H9 (cell line): ENCODE data around the gene SLC51B. TPM values are rescaled to one million over a fixed set of nuclear protein-coding genes. Genes with fewer than 3 reads are reported as not detected.
"Not testable (repeated sequence)": the region's sequence is repeated elsewhere in the genome, so short reads cannot be mapped to it uniquely, and the experiment has no call there.

ENCODE experiments used
- DNase-seq: peaks from one replicate; pipeline ENCODE4 v3.0.0-alpha.2; 2017
- H2AFZ ChIP-seq: one replicate; pipeline ENCODE4 v1.6.1; 2013; ENCODE audit warnings: mild to moderate bottlenecking, low read length, control low read depth, moderate library complexity
- H2AK5ac ChIP-seq: 2 replicates; pipeline ENCODE4 v1.6.1; 2013; ENCODE audit warnings: low read length, control low read depth, mixed read lengths; ENCODE audit not compliant: insufficient read length
- H2BK120ac ChIP-seq: one replicate; pipeline ENCODE4 v1.6.1; 2013; ENCODE audit warnings: low read depth, mild to moderate bottlenecking, low read length, control low read depth, inconsistent platforms; ENCODE audit not compliant: poor library complexity, severe bottlenecking
- H2BK12ac ChIP-seq: 2 replicates; pipeline ENCODE4 v1.6.1; 2013; ENCODE audit warnings: low read length, control low read depth, mixed read lengths, low read depth; ENCODE audit not compliant: insufficient read length
- H2BK15ac ChIP-seq: 2 replicates; pipeline ENCODE4 v1.6.1; 2013; ENCODE audit warnings: low read depth, low read length, control low read depth
- H2BK20ac ChIP-seq: one replicate; pipeline ENCODE4 v1.6.1; 2013; ENCODE audit warnings: low read depth, mild to moderate bottlenecking, low read length, control low read depth, inconsistent platforms; ENCODE audit not compliant: poor library complexity, severe bottlenecking
- H2BK5ac ChIP-seq: 2 replicates; pipeline ENCODE4 v1.6.1; 2013; ENCODE audit warnings: low read length, control low read depth, mixed read lengths; ENCODE audit not compliant: insufficient read length
- H3K14ac ChIP-seq: 2 replicates; pipeline ENCODE4 v1.6.1; 2013; ENCODE audit warnings: low read length, control low read depth; ENCODE audit not compliant: insufficient read depth
- H3K18ac ChIP-seq: 2 replicates; pipeline ENCODE4 v1.6.1; 2013; ENCODE audit warnings: low read depth, mild to moderate bottlenecking, mixed read lengths, low read length, control low read depth; ENCODE audit not compliant: insufficient read length
- H3K23ac ChIP-seq: 2 replicates; pipeline ENCODE4 v1.6.1; 2013; ENCODE audit warnings: low read length, control low read depth, mixed read lengths, low read depth; ENCODE audit not compliant: insufficient read length
- H3K23me2 ChIP-seq: 2 replicates; pipeline ENCODE4 v1.6.1; 2013; ENCODE audit warnings: low read depth, mild to moderate bottlenecking, mixed read lengths, low read length, control low read depth; ENCODE audit not compliant: insufficient read length, poor library complexity, severe bottlenecking
- H3K27ac ChIP-seq: 2 replicates; pipeline ENCODE4 v1.5.1; 2013; ENCODE audit warnings: low read length, control low read depth, mixed read lengths, low read depth; ENCODE audit not compliant: insufficient read length
- H3K27me3 ChIP-seq: 2 replicates; pipeline ENCODE4 v1.6.1; 2013; ENCODE audit warnings: low read length, control low read depth, inconsistent platforms; ENCODE audit not compliant: insufficient read depth
- H3K4ac ChIP-seq: 2 replicates; pipeline ENCODE4 v1.6.1; 2013; ENCODE audit warnings: low read depth, mild to moderate bottlenecking, control low read depth, inconsistent platforms, low read length, moderate library complexity
- H3K4me1 ChIP-seq: 2 replicates; pipeline ENCODE4 v1.6.1; 2013; ENCODE audit warnings: low read length, control low read depth, inconsistent platforms; ENCODE audit not compliant: insufficient read depth
- H3K4me2 ChIP-seq: 2 replicates; pipeline ENCODE4 v1.6.1; 2013; ENCODE audit warnings: low read length, control low read depth, mixed read lengths; ENCODE audit not compliant: insufficient read length, insufficient read depth
- H3K56ac ChIP-seq: 2 replicates; pipeline ENCODE4 v1.6.1; 2013; ENCODE audit warnings: low read depth, mild to moderate bottlenecking, mixed read lengths, low read length, control low read depth; ENCODE audit not compliant: insufficient read length
- H3K79me1 ChIP-seq: 2 replicates; pipeline ENCODE4 v1.6.1; 2013; ENCODE audit warnings: low read depth, mild to moderate bottlenecking, moderate library complexity, low read length, control low read depth, inconsistent platforms; ENCODE audit not compliant: insufficient read depth, poor library complexity, severe bottlenecking
- H3K79me2 ChIP-seq: 2 replicates; pipeline ENCODE4 v1.6.1; 2013; ENCODE audit warnings: low read length, control low read depth, inconsistent platforms; ENCODE audit not compliant: insufficient read depth
- H3K9ac ChIP-seq: 2 replicates; pipeline ENCODE4 v1.6.1; 2013; ENCODE audit warnings: low read length, control low read depth, mixed read lengths; ENCODE audit not compliant: insufficient read length; ENCODE audit errors: extremely low read depth
- H3K9me3 ChIP-seq: one replicate; pipeline ENCODE4 v1.6.1; 2013; ENCODE audit warnings: low read depth, low read length, inconsistent platforms; ENCODE audit not compliant: control insufficient read depth
- H3T11ph ChIP-seq: one replicate; pipeline ENCODE4 v1.6.1; 2013; ENCODE audit warnings: mild to moderate bottlenecking, low read length, control low read depth, inconsistent platforms
- H4K20me1 ChIP-seq: one replicate; pipeline ENCODE4 v1.6.1; 2013; ENCODE audit not compliant: control insufficient read depth, insufficient read length, insufficient read depth
- H4K5ac ChIP-seq: 2 replicates; pipeline ENCODE4 v1.6.1; 2013; ENCODE audit warnings: low read depth, mild to moderate bottlenecking, mixed read lengths, low read length, control low read depth; ENCODE audit not compliant: insufficient read length
- H4K8ac ChIP-seq: replicated peaks from 2 replicates; pipeline ENCODE4 v1.6.1; 2013; ENCODE audit warnings: low read length, control low read depth, mixed read lengths, low read depth; ENCODE audit not compliant: insufficient read length
- H4K91ac ChIP-seq: 2 replicates; pipeline ENCODE4 v1.6.1; 2013; ENCODE audit warnings: low read depth, mild to moderate bottlenecking, moderate library complexity, mixed read lengths, low read length, control low read depth; ENCODE audit not compliant: insufficient read length
- H3K27ac Mint-ChIP-seq, 3 experiments: 2 replicates in 2 of 3; 3 replicates in 1 of 3; pipeline ENCODE4 v1.8.0; 2020 to 2021; ENCODE audit warnings: mixed read lengths in 3 of 3, mild to moderate bottlenecking in 1 of 3, moderate library complexity in 1 of 3
- H3K27me3 Mint-ChIP-seq: 2 replicates; pipeline ENCODE4 v1.8.0; 2021; ENCODE audit warnings: low read depth, mild to moderate bottlenecking, moderate library complexity, mixed read lengths
- H3K36me3 Mint-ChIP-seq, 3 experiments: 2 replicates in 2 of 3; 3 replicates in 1 of 3; pipeline ENCODE4 v1.8.0; 2020 to 2021; ENCODE audit warnings: low read depth in 3 of 3, mixed read lengths in 3 of 3; ENCODE audit not compliant: insufficient read depth in 1 of 3
- H3K4me1 Mint-ChIP-seq, 2 experiments: 2 replicates each; pipeline ENCODE4 v1.8.0; 2020; ENCODE audit warnings: mixed read lengths in 2 of 2
- H3K4me3 Mint-ChIP-seq, 2 experiments: 2 replicates in 1 of 2; 3 replicates in 1 of 2; pipeline ENCODE4 v1.8.0; 2020 to 2021; ENCODE audit warnings: mild to moderate bottlenecking in 2 of 2, mixed read lengths in 2 of 2, moderate library complexity in 1 of 2
- H3K9me3 Mint-ChIP-seq, 2 experiments: 2 replicates in 1 of 2; 3 replicates in 1 of 2; pipeline ENCODE4 v1.8.0; 2020; ENCODE audit warnings: mild to moderate bottlenecking in 2 of 2, mixed read lengths in 2 of 2, moderate library complexity in 1 of 2
- WGBS: extraction: QIAGEN DNeasy Blood & Tissue Kit; methylation state at CpG from one replicate; pipeline ENCODE4 v1.1.7; 2013; ENCODE audit warnings: missing lambda C conversion rate, low lambda C conversion rate, mixed read lengths; ENCODE audit not compliant: insufficient read length; ENCODE audit errors: extremely low coverage; 5-methylcytosine and 5-hydroxymethylcytosine counted together
- total RNA-seq: library from RNA; stranded (reverse); gene quantifications from 2 replicates; pipeline ENCODE4 v1.2.1, GENCODE V29; 2021

Gene SLC51B
- total RNA-seq, 1 experiment from 2014 or later: not detected

DNA sequence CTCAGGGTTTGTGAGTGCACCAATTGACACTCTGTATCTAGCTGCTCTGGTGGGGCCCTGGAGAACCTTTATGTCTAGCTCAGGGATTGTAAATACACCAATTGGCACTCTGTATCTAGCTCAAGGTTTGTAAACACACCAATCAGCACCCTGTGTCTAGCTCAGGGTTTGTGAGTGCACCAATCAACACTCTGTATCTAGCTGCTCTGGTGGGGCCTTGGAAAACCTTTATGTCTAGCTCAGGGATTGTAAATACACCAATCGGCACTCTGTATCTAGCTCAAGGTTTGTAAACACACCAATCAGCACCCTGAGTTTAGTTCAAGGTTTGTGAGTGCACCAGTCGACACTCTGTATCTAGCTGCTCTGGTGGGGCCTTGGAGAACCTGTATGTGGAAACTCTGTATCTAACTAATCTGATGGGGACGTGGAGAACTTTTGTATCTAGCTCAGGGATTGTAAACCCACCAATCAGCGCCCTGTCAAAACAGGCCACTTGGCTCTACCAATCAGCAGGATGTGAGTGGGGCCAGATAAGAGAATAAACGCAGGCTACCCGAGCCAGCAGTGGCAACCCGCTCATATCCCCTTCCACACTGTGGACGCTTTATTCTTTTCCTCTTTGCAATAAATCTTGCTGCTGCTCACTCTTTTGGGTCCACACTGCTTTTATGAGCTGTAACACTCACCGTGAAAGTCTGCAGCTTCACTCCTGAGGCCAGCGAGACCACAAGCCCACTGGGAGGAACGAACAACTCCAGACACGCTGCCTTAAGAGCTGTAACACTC, 30.6 kb downstream of the SLC51B start:
- not testable (repeated sequence) for H2BK120ac ChIP-seq, H3K9ac ChIP-seq, H4K91ac ChIP-seq, H3K79me2 ChIP-seq, H3K4me3 Mint-ChIP-seq, H3T11ph ChIP-seq, H2BK5ac ChIP-seq, H4K5ac ChIP-seq, H3K14ac ChIP-seq, H3K9me3 Mint-ChIP-seq, H2BK20ac ChIP-seq, H3K79me1 ChIP-seq, H3K4me2 ChIP-seq, H2BK12ac ChIP-seq, H2AK5ac ChIP-seq, H4K8ac ChIP-seq, H3K27me3 ChIP-seq, DNase-seq, H2AFZ ChIP-seq, H3K23me2 ChIP-seq, H3K56ac ChIP-seq, H3K36me3 Mint-ChIP-seq, H3K27ac ChIP-seq, H3K4ac ChIP-seq, H2BK15ac ChIP-seq, H4K20me1 ChIP-seq, H3K9me3 ChIP-seq, H3K4me1 ChIP-seq, H3K18ac ChIP-seq, H3K23ac ChIP-seq
- Mint-ChIP-seq H3K27me3 (peaks cover 18% of the 10 kb centered on the region), H3K27ac (peak overlapping the region in 1 of 3 experiments; percentile 34; a peak in 1 of 7 replicates), H3K4me1 (peaks cover 10 to 17% of the 10 kb centered on the region in 2 experiments)
- no CpG with 5 or more reads among the region's 12 CpGs for WGBS
